ENCODE results near the gene DIAPH2. TPM values are rescaled to one million over a fixed set of nuclear protein-coding genes. Genes with fewer than 3 reads are reported as not detected.
A peak's percentile ranks its signal among the peaks of the same experiment; 100 is the strongest.

The DIAPH2 gene
- total and polyA plus RNA-seq, 2 of the 13 experiments (the other 11 are each of a cell fraction or from before 2014, with no cell fraction given) = 2.1 to 8.5 TPM

DNA sequence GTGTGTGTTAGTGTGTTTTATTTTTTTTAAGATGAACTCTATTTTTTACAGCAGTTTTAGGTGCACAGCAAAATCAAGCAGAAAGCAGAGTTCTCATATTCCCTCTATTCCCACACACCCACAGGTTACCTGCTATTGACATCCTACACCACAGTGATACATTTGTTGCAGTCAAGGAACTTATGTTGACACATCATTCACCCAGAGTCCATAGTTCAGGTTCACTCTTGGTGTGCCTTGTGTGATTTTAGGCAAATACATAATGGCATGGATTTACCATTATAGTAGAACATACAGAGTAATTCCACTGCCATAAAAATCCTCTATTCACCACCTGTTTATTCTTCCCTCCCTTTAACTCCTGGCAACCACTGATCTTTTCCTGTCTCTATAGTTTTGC is 28.7 kb downstream of the DIAPH2 start (continued):
- peak; percentile 48; the same call in 1 of the 2 replicates for TF ChIP-seq SIX1 (CRISPR knock-in tag; IDR thresholded peaks at IDR 0.05; ENCODE audit: borderline replicate concordance)
- no peak for TF ChIP-seq TMF1 (CRISPR knock-in tag; IDR thresholded peaks at IDR 0.05; ENCODE audit: low read depth)
- TF ChIP-seq ZNF224 (CRISPR knock-in tag; IDR thresholded peaks at IDR 0.05) = no peak
- no peak for TF ChIP-seq ZNF232 (CRISPR knock-in tag; IDR thresholded peaks at IDR 0.05; ENCODE audit: borderline replicate concordance)
- TF ChIP-seq, protein P1, sequence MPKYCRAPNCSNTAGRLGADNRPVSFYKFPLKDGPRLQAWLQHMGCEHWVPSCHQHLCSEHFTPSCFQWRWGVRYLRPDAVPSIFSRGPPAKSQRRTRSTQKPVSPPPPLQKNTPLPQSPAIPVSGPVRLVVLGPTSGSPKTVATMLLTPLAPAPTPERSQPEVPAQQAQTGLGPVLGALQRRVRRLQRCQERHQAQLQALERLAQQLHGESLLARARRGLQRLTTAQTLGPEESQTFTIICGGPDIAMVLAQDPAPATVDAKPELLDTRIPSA (CRISPR knock-in tag; IDR thresholded peaks at IDR 0.05; ENCODE audit: borderline replicate concordance) = no peak
- TF ChIP-seq NCOA5 (CRISPR knock-in tag; IDR thresholded peaks at IDR 0.05) = no peak
- no peak for TF ChIP-seq TGIF2 (CRISPR knock-in tag; IDR thresholded peaks at IDR 0.05)
- no peak for TF ChIP-seq ZBTB21 (CRISPR knock-in tag; IDR thresholded peaks at IDR 0.05)
- no peak for TF ChIP-seq SETDB1 (CRISPR knock-in tag; IDR thresholded peaks at IDR 0.05; ENCODE audit: borderline replicate concordance)
- no peak for TF ChIP-seq SP1 (IDR thresholded peaks at IDR 0.05)
- TF ChIP-seq SP1 (CRISPR knock-in tag; IDR thresholded peaks at IDR 0.05) = no peak
- TF ChIP-seq, protein P2, sequence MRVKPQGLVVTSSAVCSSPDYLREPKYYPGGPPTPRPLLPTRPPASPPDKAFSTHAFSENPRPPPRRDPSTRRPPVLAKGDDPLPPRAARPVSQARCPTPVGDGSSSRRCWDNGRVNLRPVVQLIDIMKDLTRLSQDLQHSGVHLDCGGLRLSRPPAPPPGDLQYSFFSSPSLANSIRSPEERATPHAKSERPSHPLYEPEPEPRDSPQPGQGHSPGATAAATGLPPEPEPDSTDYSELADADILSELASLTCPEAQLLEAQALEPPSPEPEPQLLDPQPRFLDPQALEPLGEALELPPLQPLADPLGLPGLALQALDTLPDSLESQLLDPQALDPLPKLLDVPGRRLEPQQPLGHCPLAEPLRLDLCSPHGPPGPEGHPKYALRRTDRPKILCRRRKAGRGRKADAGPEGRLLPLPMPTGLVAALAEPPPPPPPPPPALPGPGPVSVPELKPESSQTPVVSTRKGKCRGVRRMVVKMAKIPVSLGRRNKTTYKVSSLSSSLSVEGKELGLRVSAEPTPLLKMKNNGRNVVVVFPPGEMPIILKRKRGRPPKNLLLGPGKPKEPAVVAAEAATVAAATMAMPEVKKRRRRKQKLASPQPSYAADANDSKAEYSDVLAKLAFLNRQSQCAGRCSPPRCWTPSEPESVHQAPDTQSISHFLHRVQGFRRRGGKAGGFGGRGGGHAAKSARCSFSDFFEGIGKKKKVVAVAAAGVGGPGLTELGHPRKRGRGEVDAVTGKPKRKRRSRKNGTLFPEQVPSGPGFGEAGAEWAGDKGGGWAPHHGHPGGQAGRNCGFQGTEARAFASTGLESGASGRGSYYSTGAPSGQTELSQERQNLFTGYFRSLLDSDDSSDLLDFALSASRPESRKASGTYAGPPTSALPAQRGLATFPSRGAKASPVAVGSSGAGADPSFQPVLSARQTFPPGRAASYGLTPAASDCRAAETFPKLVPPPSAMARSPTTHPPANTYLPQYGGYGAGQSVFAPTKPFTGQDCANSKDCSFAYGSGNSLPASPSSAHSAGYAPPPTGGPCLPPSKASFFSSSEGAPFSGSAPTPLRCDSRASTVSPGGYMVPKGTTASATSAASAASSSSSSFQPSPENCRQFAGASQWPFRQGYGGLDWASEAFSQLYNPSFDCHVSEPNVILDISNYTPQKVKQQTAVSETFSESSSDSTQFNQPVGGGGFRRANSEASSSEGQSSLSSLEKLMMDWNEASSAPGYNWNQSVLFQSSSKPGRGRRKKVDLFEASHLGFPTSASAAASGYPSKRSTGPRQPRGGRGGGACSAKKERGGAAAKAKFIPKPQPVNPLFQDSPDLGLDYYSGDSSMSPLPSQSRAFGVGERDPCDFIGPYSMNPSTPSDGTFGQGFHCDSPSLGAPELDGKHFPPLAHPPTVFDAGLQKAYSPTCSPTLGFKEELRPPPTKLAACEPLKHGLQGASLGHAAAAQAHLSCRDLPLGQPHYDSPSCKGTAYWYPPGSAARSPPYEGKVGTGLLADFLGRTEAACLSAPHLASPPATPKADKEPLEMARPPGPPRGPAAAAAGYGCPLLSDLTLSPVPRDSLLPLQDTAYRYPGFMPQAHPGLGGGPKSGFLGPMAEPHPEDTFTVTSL (CRISPR knock-in tag; IDR thresholded peaks at IDR 0.05; ENCODE audit: borderline replicate concordance) = peak; percentile 55; the same call in 1 of the 2 replicates
- no peak for TF ChIP-seq ZNF550 (CRISPR knock-in tag; IDR thresholded peaks at IDR 0.05; ENCODE audit: borderline replicate concordance)
- TF ChIP-seq ZNF7 (CRISPR knock-in tag; IDR thresholded peaks at IDR 0.05) = no peak
- TF ChIP-seq TBX2 (CRISPR knock-in tag; IDR thresholded peaks at IDR 0.05; ENCODE audit: borderline replicate concordance) = no peak
- peak; percentile 32; the same call in 1 of the 2 replicates for TF ChIP-seq FOXK1 (CRISPR knock-in tag; IDR thresholded peaks at IDR 0.05; ENCODE audit: borderline replicate concordance, low read depth)
- TF ChIP-seq, protein P3, sequence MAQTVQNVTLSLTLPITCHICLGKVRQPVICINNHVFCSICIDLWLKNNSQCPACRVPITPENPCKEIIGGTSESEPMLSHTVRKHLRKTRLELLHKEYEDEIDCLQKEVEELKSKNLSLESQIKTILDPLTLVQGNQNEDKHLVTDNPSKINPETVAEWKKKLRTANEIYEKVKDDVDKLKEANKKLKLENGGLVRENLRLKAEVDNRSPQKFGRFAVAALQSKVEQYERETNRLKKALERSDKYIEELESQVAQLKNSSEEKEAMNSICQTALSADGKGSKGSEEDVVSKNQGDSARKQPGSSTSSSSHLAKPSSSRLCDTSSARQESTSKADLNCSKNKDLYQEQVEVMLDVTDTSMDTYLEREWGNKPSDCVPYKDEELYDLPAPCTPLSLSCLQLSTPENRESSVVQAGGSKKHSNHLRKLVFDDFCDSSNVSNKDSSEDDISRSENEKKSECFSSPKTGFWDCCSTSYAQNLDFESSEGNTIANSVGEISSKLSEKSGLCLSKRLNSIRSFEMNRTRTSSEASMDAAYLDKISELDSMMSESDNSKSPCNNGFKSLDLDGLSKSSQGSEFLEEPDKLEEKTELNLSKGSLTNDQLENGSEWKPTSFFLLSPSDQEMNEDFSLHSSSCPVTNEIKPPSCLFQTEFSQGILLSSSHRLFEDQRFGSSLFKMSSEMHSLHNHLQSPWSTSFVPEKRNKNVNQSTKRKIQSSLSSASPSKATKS (CRISPR knock-in tag; IDR thresholded peaks at IDR 0.05) = no peak
- no peak for TF ChIP-seq ZNF781 (CRISPR knock-in tag; IDR thresholded peaks at IDR 0.05; ENCODE audit: borderline replicate concordance, not compliant biosample characterization)
- 0 out of 2 replicates have a peak, but pooled peaks have one; percentile 7 for TF ChIP-seq CEBPB (IDR thresholded peaks at IDR 0.05; ENCODE audit: borderline replicate concordance, low read depth, low read length)
- TF ChIP-seq ZNF776 (CRISPR knock-in tag; IDR thresholded peaks at IDR 0.05) = no peak
- TF ChIP-seq ZKSCAN1 (IDR thresholded peaks at IDR 0.05; ENCODE audit: low read length) = no peak
- no peak for TF ChIP-seq KDM3A (CRISPR knock-in tag; IDR thresholded peaks at IDR 0.05; ENCODE audit: low read depth)
- TF ChIP-seq, protein P4, sequence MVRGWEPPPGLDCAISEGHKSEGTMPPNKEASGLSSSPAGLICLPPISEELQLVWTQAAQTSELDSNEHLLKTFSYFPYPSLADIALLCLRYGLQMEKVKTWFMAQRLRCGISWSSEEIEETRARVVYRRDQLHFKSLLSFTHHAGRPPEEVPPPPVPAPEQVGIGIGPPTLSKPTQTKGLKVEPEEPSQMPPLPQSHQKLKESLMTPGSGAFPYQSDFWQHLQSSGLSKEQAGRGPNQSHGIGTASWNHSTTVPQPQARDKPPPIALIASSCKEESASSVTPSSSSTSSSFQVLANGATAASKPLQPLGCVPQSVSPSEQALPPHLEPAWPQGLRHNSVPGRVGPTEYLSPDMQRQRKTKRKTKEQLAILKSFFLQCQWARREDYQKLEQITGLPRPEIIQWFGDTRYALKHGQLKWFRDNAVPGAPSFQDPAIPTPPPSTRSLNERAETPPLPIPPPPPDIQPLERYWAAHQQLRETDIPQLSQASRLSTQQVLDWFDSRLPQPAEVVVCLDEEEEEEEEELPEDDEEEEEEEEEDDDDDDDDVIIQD (CRISPR knock-in tag; IDR thresholded peaks at IDR 0.05; ENCODE audit: low read depth) = peak; percentile 24; the same call in 1 of the 2 replicates

Measured in HepG2 (cell line).